Measurements from ENCODE around the gene NLRP10. TPM values are rescaled to one million over a fixed set of nuclear protein-coding genes. Genes with fewer than 3 reads are reported as not detected.
A peak's percentile ranks its signal among the peaks of the same experiment; 100 is the strongest.
"Not testable (repeated sequence)": the region's sequence is repeated elsewhere in the genome, so short reads cannot be mapped to it uniquely, and the experiment has no call there.

The NLRP10 gene
- not detected for polyA plus RNA-seq (ENCODE audit: insufficient read length in 3 of 3)
- long read RNA-seq, donor 1 = 0 reads
- long read RNA-seq, donor 2 = 0 reads
- long read RNA-seq, donor 3 = 0 reads
- long read RNA-seq, donor 4 = 0 reads
- long read RNA-seq, donor 5 = 0 reads
- long read RNA-seq, donor 6 = 0 reads
- long read RNA-seq, donor 7 = 0 reads
- long read RNA-seq, donor 8 = 0 reads
- long read RNA-seq, donor 9 = 0 reads
- long read RNA-seq, donor 10 = 0 reads
- long read RNA-seq, donor 11 = 0 reads
- long read RNA-seq, donor 12 = 0 reads
- long read RNA-seq, donor 13 = 0 reads
- long read RNA-seq, donor 14 = 0 reads
- long read RNA-seq, donor 15 = 0 reads
- long read RNA-seq, donor 16 = 0 reads

- DNase-seq = no peak
These were observed at the start of gene NLRP10 for GRCh38 chr11:7965386-7965785. TSS of gene NLRP10 (minus strand) at chr11:7965447. CDS start at chr11:7963495, 1,952 bp downstream.

DNA sequence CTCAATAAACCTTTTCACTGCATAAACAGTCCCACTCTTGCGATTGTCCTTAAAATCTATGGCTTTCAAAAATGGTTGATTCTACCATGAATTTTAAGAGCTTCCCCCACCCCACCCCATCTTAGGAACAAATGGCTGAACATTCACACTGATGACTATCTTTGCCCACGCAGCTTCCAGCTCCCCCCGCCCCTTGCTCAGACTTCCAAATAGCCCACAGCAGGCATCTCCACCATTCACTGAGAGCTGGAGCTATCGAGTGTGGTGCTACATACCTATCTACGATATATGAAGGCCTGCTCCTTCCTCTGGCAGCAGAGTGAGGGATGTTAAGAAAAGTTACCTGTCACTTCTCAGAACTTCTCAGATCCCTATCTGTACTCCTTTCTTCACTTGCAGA, 48.6 kb upstream of the NLRP10 start:
- no peak for DNase-seq

DNA sequence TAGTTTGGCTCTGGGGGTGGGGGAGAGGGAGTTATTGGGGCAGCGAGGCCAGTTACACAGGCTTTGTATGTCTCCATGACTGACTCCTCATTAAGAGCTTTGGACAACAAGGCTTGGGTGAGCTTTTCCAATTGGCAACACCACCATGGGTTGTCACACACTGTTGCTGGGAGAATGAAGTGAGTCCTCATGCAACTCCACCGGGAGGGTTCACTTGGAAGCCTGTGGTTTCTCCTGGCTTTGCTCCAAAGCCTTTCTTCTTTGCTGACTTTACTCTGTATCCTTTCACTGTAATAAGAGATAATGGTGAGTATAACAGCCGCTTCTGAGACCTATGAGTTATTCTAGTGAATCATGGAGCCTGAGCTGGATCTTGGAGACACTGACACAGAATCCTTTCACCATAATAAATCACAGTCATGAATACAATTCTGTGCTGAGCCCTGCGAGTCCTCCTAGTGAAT, 46.8 kb upstream of the NLRP10 start:
- no peak for DNase-seq

- no peak for DNase-seq
These were observed 46.1 kb upstream of the NLRP10 start for GRCh38 chr11:8011371-8011770.

- DNase-seq = no peak
These were observed 44.6 kb upstream of the NLRP10 start for GRCh38 chr11:8009856-8010255.

- DNase-seq = no peak
These were observed 43.0 kb upstream of the NLRP10 start for GRCh38 chr11:8008212-8008611.

- peak; percentile 52 for DNase-seq
These were observed 41.2 kb upstream of the NLRP10 start for GRCh38 chr11:8006349-8006977.

DNA sequence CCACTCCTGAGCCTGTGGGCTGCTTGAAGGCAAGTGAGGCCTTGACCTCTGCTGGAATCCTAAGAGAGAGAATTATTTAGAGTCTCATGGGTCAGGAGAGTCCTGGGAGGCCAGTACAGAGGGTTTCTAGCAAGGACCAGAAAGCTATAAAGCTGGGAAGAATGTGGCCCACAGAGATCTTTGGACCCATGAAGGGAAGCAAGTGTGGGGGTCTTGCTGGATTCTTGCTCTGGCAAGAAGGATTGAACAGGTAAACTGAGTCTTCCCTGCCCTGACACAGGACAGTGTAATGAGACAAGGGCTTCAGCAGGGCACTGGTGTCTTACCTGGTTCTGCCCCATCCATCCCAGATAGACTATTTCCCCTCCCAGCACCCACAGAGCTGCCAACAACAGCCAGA, 40.3 kb upstream of the NLRP10 start:
- no peak for DNase-seq

DNA sequence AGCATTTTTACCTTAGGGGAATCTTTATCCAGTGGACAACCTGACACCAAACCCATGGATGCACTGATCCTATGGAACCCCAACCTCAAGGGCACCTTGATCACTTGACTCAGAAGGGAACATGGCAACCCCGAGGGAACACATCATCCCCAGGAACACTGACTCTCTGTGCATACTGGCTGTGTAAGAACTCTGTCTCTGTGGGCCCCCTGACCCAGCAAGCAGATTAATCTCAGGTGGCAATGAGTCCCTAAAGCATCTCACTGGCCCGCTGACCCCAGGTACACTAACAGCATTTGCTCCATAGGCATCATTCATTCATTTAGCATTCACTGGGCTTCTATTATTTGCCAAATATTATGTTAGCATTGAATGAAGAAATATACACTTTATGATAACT, 38.8 kb upstream of the NLRP10 start:
- DNase-seq = no peak

DNA sequence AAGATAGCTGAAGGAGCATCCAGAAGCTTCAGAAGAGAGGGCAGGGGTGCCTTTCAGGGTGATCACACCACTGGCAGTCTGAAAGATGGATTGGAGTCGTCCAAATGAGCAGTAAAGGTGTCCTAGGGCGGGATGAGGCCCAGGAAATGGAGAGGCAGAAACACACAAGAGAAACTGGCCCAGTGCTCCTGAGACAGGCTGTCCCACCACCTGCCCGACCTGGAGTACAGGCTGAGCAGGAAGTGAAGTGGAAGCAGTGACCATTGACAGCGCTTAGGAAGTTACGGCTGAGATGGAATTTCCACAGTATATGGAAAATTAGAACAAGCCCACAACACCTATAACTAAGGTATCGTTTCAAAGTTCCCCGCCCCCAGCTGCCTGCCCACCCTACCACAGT, 37.9 kb upstream of the NLRP10 start:
- no peak for DNase-seq

GRCh38 chr11:8002676-8003075, 37.4 kb upstream of the NLRP10 start:
- no peak for DNase-seq

GRCh38 chr11:8000390-8000789, 35.1 kb upstream of the NLRP10 start:
- no peak for DNase-seq

DNA sequence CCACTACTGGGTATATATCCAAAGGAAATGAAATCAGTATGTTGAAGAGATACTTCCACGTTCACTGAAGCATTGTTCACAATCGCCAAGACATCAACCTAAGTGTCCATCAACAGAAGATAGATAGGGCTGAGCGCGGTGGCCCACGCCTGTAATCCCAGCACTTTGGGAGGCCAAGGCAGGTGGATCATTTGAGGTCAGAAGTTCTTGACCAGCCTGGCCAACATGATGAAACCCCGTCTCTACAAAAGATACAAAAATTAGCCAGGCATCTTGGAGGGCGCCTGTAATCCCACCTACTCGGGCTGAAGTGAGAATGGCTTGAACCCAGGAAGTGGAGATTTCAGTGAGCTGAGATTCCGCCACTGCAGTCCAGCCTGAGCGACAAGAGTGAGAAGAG, 34.5 kb upstream of the NLRP10 start:
- no peak for DNase-seq

- DNase-seq = no peak
These were observed 29.5 kb upstream of the NLRP10 start for GRCh38 chr11:7994581-7995278.

DNA sequence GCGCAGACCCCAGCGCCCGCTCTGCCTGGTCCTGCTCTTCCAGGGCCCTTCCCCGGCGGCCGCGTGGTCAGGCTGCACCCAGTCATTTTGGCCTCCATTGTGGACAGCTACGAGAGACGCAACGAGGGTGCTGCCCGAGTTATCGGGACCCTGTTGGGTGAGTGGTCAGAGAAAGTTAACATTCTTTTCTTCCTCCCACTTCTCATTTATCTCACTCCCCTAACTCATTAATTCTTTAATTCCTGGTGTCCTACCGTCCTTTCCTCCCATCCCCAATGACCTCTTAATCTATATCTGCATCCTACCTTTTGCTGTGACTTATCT, 22.3 kb upstream of the NLRP10 start:
- not testable (repeated sequence) for DNase-seq

DNA sequence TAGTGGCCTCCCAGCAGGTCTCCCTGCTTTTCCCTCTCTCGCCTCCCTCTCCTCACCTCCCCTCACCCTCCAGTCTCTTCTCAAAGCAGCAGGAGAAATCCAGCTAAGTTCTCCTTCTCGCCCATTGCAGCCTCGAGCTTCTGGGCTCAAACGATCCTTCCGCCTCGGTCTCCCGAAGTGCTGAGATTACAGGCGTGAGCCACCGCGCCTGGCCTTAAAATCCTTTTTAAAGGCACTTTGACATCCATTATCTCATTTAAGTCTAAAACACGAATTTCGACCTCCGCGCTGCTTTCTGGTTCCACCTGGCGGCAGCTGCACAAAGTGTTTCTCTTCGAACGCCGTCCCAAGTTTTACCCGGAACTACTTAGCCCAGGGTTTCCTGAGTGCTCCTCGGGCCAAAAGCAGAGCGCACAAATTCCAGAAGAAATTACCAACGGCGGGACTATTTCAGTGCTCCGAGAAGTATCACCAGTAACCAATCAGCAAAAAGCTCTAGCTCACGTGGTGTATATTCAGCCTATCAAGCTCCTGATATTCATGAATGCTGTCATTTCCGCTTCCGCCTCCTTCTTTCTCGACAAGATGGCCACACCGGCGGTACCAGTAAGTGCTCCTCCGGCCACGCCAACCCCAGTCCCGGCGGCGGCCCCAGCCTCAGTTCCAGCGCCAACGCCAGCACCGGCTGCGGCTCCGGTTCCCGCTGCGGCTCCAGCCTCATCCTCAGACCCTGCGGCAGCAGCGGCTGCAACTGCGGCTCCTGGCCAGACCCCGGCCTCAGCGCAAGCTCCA, 21.7 kb upstream of the NLRP10 start, which contains the start of gene EIF3F:
TSS of gene EIF3F (plus strand) at position 570 of the 792 bp plus-strand sequence. CDS start at position 586, 16 bp downstream.
- peak; percentile 99 for DNase-seq

GRCh38 chr11:7983832-7984590, 18.8 kb upstream of the NLRP10 start:
- DNase-seq = no peak

DNA sequence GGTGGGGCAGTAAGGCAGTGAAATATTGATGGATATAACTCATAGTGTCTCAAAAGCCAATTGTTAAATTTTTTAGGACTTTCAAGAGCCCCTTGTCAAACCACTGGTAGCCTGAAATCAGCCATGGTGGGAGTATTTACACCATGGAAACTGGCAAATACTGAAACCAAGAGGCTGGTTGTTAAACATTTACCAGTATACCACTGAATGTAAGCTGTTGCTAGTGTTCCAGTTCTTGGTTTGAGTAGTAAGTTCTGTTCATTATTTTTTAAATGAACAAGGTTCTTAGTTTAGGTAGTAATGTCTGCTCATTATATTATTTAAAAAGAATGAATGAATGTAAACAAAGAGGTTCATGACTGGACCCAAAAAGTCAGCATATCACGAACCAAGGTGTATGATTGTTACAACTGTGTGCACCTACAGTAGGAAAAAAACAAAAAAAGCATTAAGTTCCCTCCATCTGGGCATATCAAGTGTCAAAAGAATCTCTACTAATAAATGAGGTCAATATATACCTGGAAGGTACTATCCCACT, 17.4 kb upstream of the NLRP10 start:
- DNase-seq = no peak

- no peak for DNase-seq
These were observed 16.4 kb upstream of the NLRP10 start for GRCh38 chr11:7981619-7982157.

DNA sequence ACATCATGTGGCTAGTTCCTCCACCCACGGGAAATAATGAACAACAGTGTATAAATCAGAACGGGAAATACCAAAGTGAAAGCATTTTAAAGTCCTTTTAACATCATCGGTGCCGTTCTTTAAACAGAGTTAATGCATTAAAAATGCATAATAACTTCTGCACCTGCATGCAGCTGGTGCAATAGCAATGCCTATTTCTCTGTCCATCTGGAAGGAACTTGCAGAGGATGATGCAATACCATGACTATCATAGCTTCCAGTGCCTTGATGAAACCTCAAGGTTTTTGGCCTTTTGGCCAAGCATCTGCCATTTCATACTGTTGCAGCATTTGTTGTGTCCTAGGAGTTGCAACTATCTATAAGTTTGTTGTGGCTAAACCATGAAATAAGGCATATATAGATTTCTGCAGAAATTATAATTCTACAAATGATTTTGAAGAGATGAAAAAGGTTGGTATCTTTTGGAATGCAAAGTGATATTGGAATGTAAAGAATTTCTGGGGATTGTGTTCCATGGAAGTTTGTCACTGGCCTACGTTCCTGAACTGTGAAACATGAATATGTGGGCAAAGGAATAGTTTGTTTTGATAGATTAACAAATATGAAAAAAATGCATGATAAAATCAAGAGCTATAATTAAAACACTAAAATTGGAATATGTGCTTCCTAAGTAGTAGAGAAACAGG, 12.1 kb upstream of the NLRP10 start:
- DNase-seq = no peak
